Parathyroid adenoma (tissue), 2 donors: ENCODE data around the gene SLC7A10.

ENCODE experiments used
- H2AFZ ChIP-seq: fragments of 300-600 bp; sonication (generic); one replicate; pipeline ENCODE4 v1.7.0; 2017; ENCODE audit warnings: antibody characterized with exemption, mild to moderate bottlenecking
- H3K27ac ChIP-seq: fragments of 300-600 bp; sonication (generic); one replicate; pipeline ENCODE4 v1.7.0; 2017
- H3K27me3 ChIP-seq: fragments of 300-600 bp; sonication (generic); one replicate; pipeline ENCODE4 v1.7.0; 2017; ENCODE audit warnings: low read length; ENCODE audit not compliant: control insufficient read depth, insufficient read depth
- H3K36me3 ChIP-seq: fragments of 300-600 bp; sonication (generic); one replicate; pipeline ENCODE4 v1.7.0; 2017; ENCODE audit warnings: low read length; ENCODE audit not compliant: control insufficient read depth, insufficient read depth
- H3K4me1 ChIP-seq: fragments of 300-600 bp; sonication (generic); one replicate; pipeline ENCODE4 v1.7.0; 2017; ENCODE audit warnings: control low read depth
- H3K4me2 ChIP-seq: fragments of 300-600 bp; sonication (generic); one replicate; pipeline ENCODE4 v1.7.0; 2017; ENCODE audit warnings: low read length
- H3K4me3 ChIP-seq: fragments of 300-600 bp; sonication (generic); one replicate; pipeline ENCODE4 v1.7.0; 2017; ENCODE audit warnings: low read depth, low read length
- H3K79me2 ChIP-seq: fragments of 300-600 bp; sonication (generic); one replicate; pipeline ENCODE4 v1.7.0; 2017; ENCODE audit warnings: control low read depth
- H3K9ac ChIP-seq: fragments of 300-600 bp; sonication (generic); one replicate; pipeline ENCODE4 v1.7.0; 2017; ENCODE audit warnings: mild to moderate bottlenecking
- H3K9me3 ChIP-seq: fragments of 300-600 bp; sonication (generic); one replicate; pipeline ENCODE4 v1.7.0; 2017; ENCODE audit warnings: low read length; ENCODE audit not compliant: control insufficient read depth
- TF ChIP-seq, protein P1 (sequence below): fragments of 300-600 bp; sonication (generic); IDR thresholded peaks from one replicate; pipeline ENCODE4 v1.7.0; 2017; ENCODE audit warnings: antibody characterized with exemption, mild to moderate bottlenecking
- donor health status: primary hyperparathyroidism.

The SLC7A10 gene

DNA sequence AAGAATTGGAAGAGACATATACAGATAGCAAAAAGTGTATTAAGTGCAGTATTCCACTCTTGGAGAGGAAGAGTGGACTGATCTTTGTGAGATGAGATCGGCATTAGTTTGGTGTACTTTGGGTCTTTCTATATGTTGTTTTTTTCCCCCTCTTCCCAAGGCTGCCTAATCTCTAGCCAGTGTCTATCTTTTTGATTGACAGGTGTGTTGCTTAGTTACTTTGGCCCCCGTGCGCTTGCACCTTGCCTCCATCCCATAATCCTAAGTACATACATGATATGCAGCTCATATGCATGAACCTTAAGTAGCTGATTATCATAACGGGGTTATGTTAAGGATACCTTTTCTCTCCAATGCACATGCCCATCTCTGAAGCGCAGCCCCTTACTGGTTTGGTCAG, 4.3 kb upstream of the SLC7A10 start:
- Histone ChIP-seq H3K9ac (no peak overlapping the region), H3K9me3 (no peaks in the 10 kb centered on the region), H3K4me1 (no peaks in the 10 kb centered on the region), H3K27me3 (peaks cover 7% of the 10 kb centered on the region), H2AFZ (no peak overlapping the region), H3K27ac (no peak overlapping the region), H3K36me3 (no peaks in the 10 kb centered on the region), H3K79me2 (no peaks in the 10 kb centered on the region), H3K4me3 (no peak overlapping the region), H3K4me2 (no peak overlapping the region)
- TF ChIP-seq, protein P1, sequence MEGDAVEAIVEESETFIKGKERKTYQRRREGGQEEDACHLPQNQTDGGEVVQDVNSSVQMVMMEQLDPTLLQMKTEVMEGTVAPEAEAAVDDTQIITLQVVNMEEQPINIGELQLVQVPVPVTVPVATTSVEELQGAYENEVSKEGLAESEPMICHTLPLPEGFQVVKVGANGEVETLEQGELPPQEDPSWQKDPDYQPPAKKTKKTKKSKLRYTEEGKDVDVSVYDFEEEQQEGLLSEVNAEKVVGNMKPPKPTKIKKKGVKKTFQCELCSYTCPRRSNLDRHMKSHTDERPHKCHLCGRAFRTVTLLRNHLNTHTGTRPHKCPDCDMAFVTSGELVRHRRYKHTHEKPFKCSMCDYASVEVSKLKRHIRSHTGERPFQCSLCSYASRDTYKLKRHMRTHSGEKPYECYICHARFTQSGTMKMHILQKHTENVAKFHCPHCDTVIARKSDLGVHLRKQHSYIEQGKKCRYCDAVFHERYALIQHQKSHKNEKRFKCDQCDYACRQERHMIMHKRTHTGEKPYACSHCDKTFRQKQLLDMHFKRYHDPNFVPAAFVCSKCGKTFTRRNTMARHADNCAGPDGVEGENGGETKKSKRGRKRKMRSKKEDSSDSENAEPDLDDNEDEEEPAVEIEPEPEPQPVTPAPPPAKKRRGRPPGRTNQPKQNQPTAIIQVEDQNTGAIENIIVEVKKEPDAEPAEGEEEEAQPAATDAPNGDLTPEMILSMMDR = no peak

GRCh38 chr19:33227870-33228599, 2.4 kb upstream of the SLC7A10 start:
- H3K79me2 ChIP-seq = no peaks in the 10 kb centered on the region
- H3K36me3 ChIP-seq = no peaks in the 10 kb centered on the region
- H3K4me2 ChIP-seq = no peak overlapping the region
- no peaks in the 10 kb centered on the region for H3K9me3 ChIP-seq
- no peak overlapping the region for H3K27ac ChIP-seq
- no peaks in the 10 kb centered on the region for H3K4me1 ChIP-seq
- peaks cover 7% of the 10 kb centered on the region for H3K27me3 ChIP-seq
- no peak overlapping the region for H3K9ac ChIP-seq
- H2AFZ ChIP-seq = no peak overlapping the region
- TF ChIP-seq, protein P1 = no peak
- H3K4me3 ChIP-seq = no peak overlapping the region

- TF ChIP-seq, protein P1 = no peak
- no peak overlapping the region for H3K4me2 ChIP-seq
- no peaks in the 10 kb centered on the region for H3K79me2 ChIP-seq
- no peaks in the 10 kb centered on the region for H3K36me3 ChIP-seq
- H3K4me1 ChIP-seq = no peaks in the 10 kb centered on the region
- no peak overlapping the region for H3K9ac ChIP-seq
- H3K27me3 ChIP-seq = peaks cover 7% of the 10 kb centered on the region
- no peak overlapping the region for H2AFZ ChIP-seq
- no peaks in the 10 kb centered on the region for H3K9me3 ChIP-seq
- no peak overlapping the region for H3K4me3 ChIP-seq
- H3K27ac ChIP-seq = no peak overlapping the region
These were observed 1.6 kb upstream of the SLC7A10 start for GRCh38 chr19:33227242-33227650.

- Histone ChIP-seq H3K36me3 (no peaks in the 10 kb centered on the region), H3K27ac (no peak overlapping the region), H3K4me3 (no peak overlapping the region), H3K79me2 (no peaks in the 10 kb centered on the region), H3K9me3 (no peaks in the 10 kb centered on the region), H3K4me1 (no peaks in the 10 kb centered on the region), H2AFZ (no peak overlapping the region), H3K4me2 (peak overlapping the region; percentile 30), H3K9ac (no peak overlapping the region), H3K27me3 (peaks cover 7% of the 10 kb centered on the region)
- TF ChIP-seq, protein P1 = no peak
These were observed 1.0 kb upstream of the SLC7A10 start for GRCh38 chr19:33226550-33227241.
